Activated naive CD4-positive, alpha-beta T cell treated with anti-CD3 and anti-CD28 coated beads, Interleukin-2, amount 50 U/mL, for 16 hours (primary cell): ENCODE results near the gene RANBP3.
"Not testable (repeated sequence)": the region's sequence is repeated elsewhere in the genome, so short reads cannot be mapped to it uniquely, and the experiment has no call there.

Source experiments
- DNase-seq: peaks from one replicate; pipeline ENCODE4 v3.0.0-alpha.2; 2020

The RANBP3 gene, protein sequence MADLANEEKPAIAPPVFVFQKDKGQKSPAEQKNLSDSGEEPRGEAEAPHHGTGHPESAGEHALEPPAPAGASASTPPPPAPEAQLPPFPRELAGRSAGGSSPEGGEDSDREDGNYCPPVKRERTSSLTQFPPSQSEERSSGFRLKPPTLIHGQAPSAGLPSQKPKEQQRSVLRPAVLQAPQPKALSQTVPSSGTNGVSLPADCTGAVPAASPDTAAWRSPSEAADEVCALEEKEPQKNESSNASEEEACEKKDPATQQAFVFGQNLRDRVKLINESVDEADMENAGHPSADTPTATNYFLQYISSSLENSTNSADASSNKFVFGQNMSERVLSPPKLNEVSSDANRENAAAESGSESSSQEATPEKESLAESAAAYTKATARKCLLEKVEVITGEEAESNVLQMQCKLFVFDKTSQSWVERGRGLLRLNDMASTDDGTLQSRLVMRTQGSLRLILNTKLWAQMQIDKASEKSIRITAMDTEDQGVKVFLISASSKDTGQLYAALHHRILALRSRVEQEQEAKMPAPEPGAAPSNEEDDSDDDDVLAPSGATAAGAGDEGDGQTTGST

GRCh38 chr19:5977785-5978605 lies at the start of gene RANBP3:
RANBP3 (minus strand) TSS chr19:5978140; CDS start chr19:5978082, 58 bp downstream.
- peak; percentile 99 for DNase-seq

- DNase-seq = no peak
Measured at GRCh38 chr19:6026390-6027227, 48.7 kb upstream of the RANBP3 start.

DNA sequence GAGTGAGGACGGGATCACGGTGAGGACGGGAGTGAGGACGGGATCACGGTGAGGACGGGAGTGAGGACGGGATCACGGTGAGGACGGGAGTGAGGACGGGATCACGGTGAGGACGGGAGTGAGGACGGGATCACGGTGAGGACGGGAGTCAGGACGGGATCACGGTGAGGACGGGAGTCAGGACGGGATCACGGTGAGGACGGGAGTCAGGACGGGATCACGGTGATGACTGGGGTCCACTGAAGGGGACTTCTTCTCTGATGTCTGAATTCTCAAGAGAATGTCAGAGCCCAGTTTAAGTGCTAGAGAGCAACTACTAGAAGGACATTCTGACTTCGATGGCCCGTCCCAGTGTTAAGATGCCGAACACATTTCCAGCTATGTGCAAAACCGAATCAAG lies 46.8 kb upstream of the RANBP3 start:
- DNase-seq = not testable (repeated sequence)

DNA sequence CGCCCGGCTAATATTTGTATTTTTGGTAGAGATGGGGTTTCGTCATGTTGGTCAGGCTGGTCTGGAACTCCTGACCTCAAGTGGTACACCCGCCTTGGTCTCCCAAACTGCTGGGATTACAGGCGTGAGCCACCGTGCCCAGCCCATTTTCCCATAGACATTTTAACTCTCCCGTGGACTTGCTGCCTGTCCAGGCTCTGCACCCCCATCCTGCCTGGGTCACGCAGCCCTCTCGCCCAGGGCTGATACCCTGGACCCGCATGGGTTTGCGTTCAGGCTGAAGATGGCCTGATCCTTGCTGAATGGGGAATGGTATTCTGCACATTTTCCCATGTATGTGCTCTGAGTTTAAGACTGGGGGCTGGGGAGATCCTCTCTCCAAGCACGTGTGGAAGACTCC lies 46.0 kb upstream of the RANBP3 start:
- DNase-seq = no peak

DNA sequence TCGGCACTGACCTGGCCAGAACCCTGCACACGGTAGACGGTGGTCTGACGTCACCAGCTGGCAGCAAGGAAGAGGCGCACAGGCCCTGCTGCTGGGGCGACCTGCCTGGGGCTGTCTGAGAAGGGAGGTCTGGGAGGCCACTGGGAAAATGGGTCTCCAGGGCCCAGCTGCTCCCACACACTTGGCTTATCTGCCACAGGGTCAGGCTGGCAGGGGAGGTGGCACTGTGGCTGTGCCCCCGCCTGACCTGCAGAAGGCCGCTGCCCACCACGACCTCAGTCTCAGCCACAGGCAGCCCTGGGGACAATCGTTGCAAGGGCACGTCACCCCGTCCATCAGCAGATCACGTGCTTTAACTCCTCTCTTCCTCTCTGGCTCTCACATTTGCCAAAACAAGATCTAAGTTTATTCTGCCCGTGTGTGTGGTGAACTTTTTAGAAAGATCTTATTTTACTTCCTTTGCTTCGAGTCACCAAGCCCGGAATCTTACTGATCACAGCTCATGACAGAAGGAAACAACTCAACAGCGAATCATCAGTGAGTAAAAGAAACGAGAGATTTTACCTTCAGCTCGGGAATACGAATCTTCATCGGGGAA lies 45.2 kb upstream of the RANBP3 start:
- DNase-seq = no peak

- DNase-seq = no peak
Measured at GRCh38 chr19:6022570-6023064, 44.7 kb upstream of the RANBP3 start.

DNA sequence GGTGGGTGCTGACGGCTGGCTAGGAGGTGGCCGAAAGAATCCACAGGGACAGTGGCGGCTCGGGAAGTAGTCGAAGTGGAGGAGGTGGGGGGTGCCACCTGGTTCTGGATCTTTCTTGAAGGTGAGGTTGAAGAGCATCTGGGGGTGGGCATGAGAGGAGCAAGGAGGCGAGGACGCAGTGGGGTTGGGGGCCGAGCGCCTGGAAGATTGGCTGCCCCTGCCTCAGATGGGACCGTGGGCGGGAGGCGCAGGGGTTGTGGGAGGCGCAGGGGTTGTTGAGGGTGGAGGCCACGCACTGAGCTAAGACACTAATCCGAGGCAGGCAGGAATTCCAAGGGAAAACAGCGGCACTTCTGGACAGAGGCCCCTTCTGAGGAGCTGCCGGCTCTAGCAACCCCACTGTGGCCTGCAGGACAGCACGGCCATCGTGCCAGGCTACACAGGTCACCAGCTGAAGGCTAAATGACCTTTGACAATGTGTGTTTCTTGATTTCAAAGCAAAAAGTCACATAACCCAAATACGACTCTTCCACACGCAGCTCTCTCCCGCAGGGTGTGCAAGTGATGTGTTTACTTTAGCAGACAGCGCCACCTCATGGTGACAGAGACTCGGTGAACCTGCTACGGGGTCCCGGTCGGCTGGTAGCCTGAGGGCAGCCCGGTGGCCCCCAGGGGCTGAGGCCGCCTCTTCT lies 44.1 kb upstream of the RANBP3 start:
- peak; percentile 80 for DNase-seq

DNA sequence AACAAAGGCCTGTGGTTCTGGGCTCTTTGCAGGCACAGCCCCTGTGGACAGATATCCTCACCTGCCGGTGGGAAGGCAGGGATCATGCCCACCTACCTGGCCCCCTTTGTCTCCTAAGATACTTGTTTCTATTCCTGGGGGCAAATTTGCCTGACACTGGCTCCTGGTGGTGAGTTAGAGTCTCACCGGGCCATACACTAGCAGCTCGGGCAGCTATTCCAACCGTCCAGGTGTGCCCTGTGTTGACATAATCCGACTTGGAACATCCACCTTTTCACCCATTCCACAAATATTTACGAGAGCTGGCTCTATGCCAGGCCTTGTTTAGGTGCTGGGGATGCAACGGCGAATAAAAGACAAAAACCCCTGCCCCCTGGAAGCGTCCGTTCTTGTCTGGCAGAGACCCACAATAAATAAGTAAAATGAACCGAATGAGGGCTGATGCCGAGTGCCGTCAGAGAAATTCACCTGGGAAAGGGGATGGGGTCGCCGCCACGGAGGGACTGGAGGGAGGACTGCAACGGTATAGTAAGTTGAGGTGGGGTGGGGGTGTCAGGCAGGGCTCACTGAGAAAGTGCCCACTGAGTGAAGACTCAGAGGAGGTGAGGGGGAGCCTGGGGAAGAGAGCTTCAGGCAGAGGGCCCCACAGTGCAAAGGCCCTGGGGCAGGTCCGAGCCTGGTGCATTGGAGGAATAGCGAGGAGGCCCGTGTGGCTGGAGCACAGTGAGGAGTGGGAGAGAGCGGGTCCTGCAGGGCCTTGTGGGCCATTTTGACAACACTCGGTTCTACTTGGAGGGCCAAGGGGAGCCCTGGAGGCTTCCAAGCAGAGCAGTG lies 43.2 kb upstream of the RANBP3 start:
- DNase-seq = no peak

DNA sequence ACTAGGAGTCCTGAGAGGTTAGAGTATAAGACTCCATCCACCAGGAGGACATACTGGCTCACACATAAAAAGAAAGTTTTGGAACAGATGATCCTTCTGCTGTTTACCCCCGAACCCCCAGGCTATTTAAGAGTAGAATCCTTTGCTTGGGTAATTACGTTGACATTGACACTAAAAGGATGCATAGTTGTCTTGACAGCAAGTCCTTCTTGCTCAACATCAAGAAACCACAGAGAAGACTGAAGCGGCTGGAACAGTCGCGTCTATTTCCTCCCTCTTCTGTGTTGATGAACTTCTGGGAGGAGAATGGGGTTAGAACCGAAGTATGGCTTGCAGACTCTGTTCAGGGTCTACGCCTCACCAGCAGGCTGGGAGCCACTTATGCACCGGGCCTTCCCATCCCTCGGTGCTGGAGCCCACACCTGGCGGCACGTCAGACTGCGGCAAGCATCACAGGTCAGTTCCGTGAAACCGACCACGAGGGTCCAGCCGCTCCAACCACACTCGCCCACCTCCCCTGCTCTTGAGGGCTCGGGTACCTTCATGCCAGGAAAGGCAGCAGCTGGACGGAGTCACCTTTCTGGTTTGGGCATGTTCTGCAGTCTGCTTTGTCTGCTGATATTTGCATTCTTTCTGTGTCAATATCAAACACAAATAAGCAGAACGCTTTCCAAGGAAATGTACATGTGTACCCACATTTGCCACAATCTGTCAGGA lies 42.4 kb upstream of the RANBP3 start:
- DNase-seq = no peak

GRCh38 chr19:6018786-6019185 lies 40.8 kb upstream of the RANBP3 start:
- DNase-seq = no peak

- DNase-seq = no peak
Measured at GRCh38 chr19:6017576-6017975, 39.6 kb upstream of the RANBP3 start.

DNA sequence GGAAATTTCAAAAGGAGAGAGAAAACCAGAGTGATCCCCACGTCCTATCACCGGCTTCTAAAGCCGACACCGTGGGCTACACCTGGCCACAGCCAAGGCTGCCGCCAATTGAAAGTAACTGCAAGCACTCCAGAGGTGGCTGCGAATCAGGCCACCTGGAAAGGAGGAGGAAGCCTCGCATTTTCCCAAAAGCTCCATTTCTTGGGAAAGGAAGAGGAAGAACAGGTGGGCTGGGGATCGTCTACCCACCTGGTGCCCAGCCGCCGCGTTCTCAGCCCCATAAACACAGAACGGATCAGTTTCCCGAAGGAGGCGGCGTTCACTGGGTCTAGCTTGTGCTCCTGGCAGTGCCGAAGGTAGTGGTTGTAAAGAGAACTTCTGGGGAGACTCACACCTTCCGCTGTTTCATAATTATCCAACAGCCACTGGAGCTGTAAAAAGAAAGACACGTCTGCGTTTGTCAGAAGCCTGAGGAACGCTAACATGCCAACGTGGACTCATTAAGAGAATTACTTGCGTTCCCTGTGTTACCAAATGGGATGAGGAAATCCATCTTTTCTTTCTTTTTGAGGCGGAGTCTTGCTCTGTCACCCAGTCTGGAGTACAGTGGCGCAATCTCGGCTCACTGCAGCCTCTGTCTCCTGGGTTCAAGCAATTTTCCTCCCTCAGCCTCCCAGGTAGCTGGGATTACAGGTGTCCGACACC lies 38.1 kb upstream of the RANBP3 start:
- DNase-seq = no peak

GRCh38 chr19:6014551-6015135 lies 36.7 kb upstream of the RANBP3 start:
- no peak for DNase-seq

DNA sequence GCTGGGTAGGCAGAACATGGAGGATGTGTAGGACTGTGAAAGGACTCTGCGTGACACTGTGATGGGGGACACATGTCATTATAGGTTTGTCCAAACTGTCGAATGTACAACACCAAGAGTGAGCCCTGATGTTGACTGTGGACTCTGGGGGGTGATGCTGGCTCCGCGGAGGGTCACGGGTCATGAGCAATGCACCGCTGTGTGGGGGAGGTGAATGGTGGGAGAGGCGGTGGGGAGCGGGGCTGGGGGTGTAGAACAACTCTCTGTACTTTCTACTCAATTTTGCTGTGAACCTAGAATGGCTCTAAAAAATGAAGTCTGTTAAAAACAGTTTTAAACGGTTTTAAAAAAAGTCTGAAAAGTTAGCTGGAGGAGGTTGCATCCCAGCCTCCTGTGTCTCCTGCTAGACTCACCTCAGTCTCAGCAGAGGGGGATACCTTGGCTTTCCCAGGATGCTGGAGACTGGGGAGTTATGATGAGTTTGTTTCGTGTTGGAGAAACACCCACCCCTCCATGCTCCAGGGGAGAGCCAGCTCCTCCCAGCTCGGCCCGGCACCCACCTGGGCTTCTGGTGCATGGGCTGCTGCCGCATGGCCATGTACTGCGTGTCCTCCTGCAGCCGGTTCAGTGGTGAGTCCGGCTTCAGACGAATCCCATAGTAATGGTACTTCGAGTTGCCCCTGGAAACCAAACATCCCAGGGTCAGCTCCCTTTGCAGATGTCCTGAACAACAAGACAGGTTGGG lies 34.7 kb upstream of the RANBP3 start:
- DNase-seq = no peak

- no peak for DNase-seq
Measured at GRCh38 chr19:6011794-6012193, 33.9 kb upstream of the RANBP3 start.

- no peak for DNase-seq
Measured at GRCh38 chr19:6011206-6011605, 33.3 kb upstream of the RANBP3 start.

- no peak for DNase-seq
Measured at GRCh38 chr19:6010107-6010506, 32.2 kb upstream of the RANBP3 start.

DNA sequence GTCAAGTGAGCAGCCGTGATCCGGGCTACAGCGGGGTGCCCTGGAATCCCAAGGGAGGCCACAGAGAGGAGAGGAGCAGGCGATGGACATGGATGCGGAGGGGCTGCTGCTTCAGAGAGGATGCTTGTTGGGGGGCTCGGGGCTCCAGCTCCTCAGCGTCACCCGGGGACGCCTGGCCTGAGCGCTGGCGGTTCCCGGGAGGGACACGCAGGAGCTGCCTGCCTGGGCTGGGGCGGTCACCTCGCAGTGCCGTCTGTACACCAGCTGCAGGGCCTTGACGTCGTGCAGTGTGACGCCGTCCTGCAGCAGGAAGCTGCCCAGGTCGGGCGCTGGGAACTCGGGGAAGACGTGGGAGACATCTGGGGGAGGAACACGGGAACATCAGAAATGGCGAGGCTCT lies 29.9 kb upstream of the RANBP3 start:
- no peak for DNase-seq
